Mucosa of descending colon (tissue), 3 donors: ENCODE measurements around the gene NPDC1. TPM values are rescaled to one million over a fixed set of nuclear protein-coding genes. Genes with fewer than 3 reads are reported as not detected.

Experiments
- ATAC-seq: fragments of 200-7000 bp; cut with Tn5 transposase; one replicate; pipeline ENCODE4 v1.9.1; 2020; ENCODE audit warnings: mild to moderate bottlenecking, moderate library complexity
- DNase-seq, 3 donors: peaks; one replicate each; pipeline ENCODE4 v3.0.0-alpha.2; 2020
- H3K36me3 ChIP-seq: fragments of 200-600 bp; one replicate; pipeline ENCODE4 v1.8.0; 2021; ENCODE audit warnings: low read depth, mild to moderate bottlenecking
- H3K4me1 ChIP-seq: fragments of 200-600 bp; one replicate; pipeline ENCODE4 v1.8.0; 2021; ENCODE audit warnings: low read depth, mild to moderate bottlenecking
- H3K4me3 ChIP-seq: fragments of 200-600 bp; one replicate; pipeline ENCODE4 v1.8.0; 2021; ENCODE audit warnings: mild to moderate bottlenecking
- H3K9me3 ChIP-seq: fragments of 200-600 bp; one replicate; pipeline ENCODE4 v1.8.0; 2021; ENCODE audit warnings: mild to moderate bottlenecking
- CTCF ChIP-seq: fragments of 200-600 bp; IDR thresholded peaks from one replicate; pipeline ENCODE4 v1.8.0; 2022; ENCODE audit warnings: antibody characterized with exemption, mild to moderate bottlenecking
- intact Hi-C, 2 donors: fragments of 100-400 bp; cut with DNase I in 1 of 2; cut with micrococcal nuclease in 1 of 2; formaldehyde crosslinking; loops; one replicate each; pipeline versions ENCODE4 v1.11.0 to v1.11.1; 2022; cut with DNase I, micrococcal nuclease
- total RNA-seq, 3 donors: library from RNA; stranded (reverse); fragmentation: NEBNext Ultra II Directional in 2 of 3; extraction: Animal tissue kit (Norgen Biotek cat#: 25700) in 2 of 3; gene quantifications; one replicate each; pipeline versions ENCODE4 v1.2.1 to v1.2.4, GENCODE V29; 2021 to 2023
- donor health status: DM: no; HTN: no; CAD: no; lungs with moderate emphysema.
- donor health status: DM: no; HTN: no; CAD: no.
- donor health status: DM: no; HTN: yes; CAD: no.

NPDC1 gene
- total RNA-seq, 3 donors from 2014 or later, result 78.6 to 177 (median 83.0) TPM

- Histone ChIP-seq H3K4me3 (no peak overlapping the region), H3K9me3 (no peaks in the 10 kb centered on the region), H3K36me3 (no peaks in the 10 kb centered on the region), H3K4me1 (peaks cover 23% of the 10 kb centered on the region)
- intact Hi-C loops, result no loop called here
- ATAC-seq (no peak), DNase-seq (peak in 1 of 3 donors; percentile 48)
- TF ChIP-seq CTCF, result no peak
These were observed 34.5 kb upstream of the NPDC1 start for GRCh38 chr9:137080260-137081122.

DNA sequence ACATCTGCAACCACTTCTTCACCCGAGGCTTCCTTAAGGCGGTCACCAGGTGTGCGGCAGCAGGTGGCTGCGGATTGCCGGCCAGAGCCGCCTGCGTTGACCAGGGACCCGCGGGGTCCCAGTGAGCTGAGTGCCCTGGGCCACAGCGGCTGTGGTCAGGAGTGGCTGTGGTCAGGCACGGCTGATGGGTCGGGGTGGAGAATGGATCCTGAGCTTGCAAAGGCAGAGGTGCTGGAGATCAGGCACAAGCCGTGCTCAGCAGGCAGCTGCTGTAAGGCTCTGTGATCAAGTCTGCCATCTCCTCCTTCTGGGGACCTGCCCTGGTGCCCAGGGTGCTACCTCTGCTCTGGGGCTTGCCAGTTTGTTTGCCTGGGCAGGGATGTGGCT is 33.4 kb upstream of the NPDC1 start:
- ATAC-seq, result no peak
- no peaks in the 10 kb centered on the region for H3K36me3 ChIP-seq
- no peak for DNase-seq
- H3K4me3 ChIP-seq, result no peak overlapping the region
- intact Hi-C loops, result no loop called here
- H3K4me1 ChIP-seq, result peaks cover 17% of the 10 kb centered on the region
- no peaks in the 10 kb centered on the region for H3K9me3 ChIP-seq
- TF ChIP-seq CTCF, result no peak

GRCh38 chr9:137078701-137079400 is 32.9 kb upstream of the NPDC1 start:
- intact Hi-C loops, result no loop called here
- no peak for TF ChIP-seq CTCF
- no peak overlapping the region for H3K4me3 ChIP-seq
- H3K4me1 ChIP-seq, result peaks cover 17% of the 10 kb centered on the region
- peak; percentile 80 for ATAC-seq
- no peaks in the 10 kb centered on the region for H3K9me3 ChIP-seq
- H3K36me3 ChIP-seq, result no peaks in the 10 kb centered on the region
- DNase-seq, result peak; percentile 58 to 73 (median 73)

DNA sequence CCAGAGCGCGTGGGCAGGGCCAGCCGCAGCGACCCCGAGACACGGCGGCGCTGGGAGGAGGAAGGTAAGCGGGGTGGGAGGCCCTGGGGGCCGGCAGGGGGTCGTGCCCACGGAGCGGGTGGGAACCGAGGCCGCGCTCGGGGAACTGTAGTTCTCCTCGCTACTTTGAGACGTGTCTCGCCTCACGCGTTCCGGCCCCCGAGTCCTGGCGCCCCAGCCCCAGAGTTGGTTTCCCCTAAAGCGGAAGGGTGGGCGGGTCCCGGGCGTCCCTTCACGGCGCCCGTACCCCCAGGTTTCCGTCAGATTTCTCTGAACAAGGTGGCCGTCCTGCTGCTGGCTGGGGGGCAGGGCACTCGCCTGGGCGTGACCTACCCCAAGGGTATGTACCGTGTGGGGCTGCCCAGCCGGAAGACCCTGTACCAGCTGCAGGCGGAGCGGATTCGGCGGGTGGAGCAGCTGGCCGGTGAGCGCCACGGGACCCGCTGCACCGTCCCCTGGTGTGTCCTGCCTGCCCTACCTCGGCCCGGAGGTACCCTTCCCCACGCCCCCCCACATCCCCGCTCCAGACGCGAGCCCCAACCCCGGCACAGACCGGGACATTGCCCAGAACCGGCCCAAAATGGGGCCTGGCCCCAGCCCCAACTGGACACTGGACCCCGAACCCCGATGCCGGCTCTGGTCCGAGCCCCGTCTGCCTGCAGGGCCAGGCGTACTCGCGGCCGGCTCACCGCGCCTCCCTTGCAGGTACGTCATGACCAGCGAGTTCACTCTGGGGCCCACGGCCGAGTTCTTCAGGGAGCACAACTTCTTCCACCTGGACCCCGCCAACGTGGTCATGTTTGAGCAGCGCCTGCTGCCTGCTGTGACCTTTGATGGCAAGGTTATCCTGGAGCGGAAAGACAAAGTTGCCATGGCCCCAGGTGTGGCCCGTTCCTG is 32.0 kb upstream of the NPDC1 start:
- no peak for TF ChIP-seq CTCF
- no peaks in the 10 kb centered on the region for H3K36me3 ChIP-seq
- DNase-seq (peak; percentile 66 to 84 (median 74)), ATAC-seq (peak; percentile 19)
- peaks cover 21% of the 10 kb centered on the region for H3K4me1 ChIP-seq
- intact Hi-C loops, result no loop called here
- H3K4me3 ChIP-seq, result peak overlapping the region; percentile 31
- no peaks in the 10 kb centered on the region for H3K9me3 ChIP-seq

GRCh38 chr9:137077010-137077747 is 31.2 kb upstream of the NPDC1 start, which contains the start of gene UAP1L1:
Gene UAP1L1 (plus strand): TSS chr9:137077517. CDS start chr9:137077533, 16 bp downstream.
- ATAC-seq, result peak; percentile 52

More at GRCh38 chr9:137077010-137077747, 31.2 kb upstream of the NPDC1 start, which contains the start of gene UAP1L1:
- H3K9me3 ChIP-seq, result no peaks in the 10 kb centered on the region
- no peaks in the 10 kb centered on the region for H3K36me3 ChIP-seq
- H3K4me1 ChIP-seq, result peaks cover 21% of the 10 kb centered on the region
- intact Hi-C loops, result no loop called here
- peak; percentile 79 to 91 (median 83) for DNase-seq
- peak within 1 kb of the TSS; percentile 31 for H3K4me3 ChIP-seq
- TF ChIP-seq CTCF, result no peak
